ENCODE data around the gene DTNBP1.

DNA sequence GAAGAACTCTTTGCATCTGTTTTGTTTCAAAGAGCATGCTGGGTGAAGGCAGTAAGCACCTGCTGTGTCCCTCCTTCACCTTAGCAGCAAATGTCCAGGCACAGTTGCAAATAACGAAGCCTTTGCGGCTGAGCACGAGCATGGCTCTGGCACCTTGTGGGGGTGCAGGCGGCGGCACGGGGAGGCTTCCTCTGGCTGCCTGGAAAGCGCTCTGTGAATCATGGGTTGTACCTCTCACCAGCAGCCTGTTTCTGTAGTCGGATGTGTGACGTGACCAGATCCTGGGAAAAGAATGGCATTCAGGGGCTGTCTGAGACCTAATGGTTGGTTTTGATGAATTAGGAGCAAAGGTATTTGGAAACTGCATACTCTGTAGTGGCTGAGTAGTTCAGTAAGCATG lies 144.8 kb downstream of the DTNBP1 start:
- TF ChIP-seq KAT7 (CRISPR knock-in tag; IDR thresholded peaks at IDR 0.05; ENCODE audit: borderline replicate concordance) (no peak), POLR2AphosphoS5 (IDR thresholded peaks at IDR 0.05; ENCODE audit: low read depth, low read length) (no peak), TRAFD1 (CRISPR knock-in tag; IDR thresholded peaks at IDR 0.05; ENCODE audit: borderline replicate concordance) (no peak), IKZF1 (IDR thresholded peaks at IDR 0.05) (no peak), POLR2G (IDR thresholded peaks at IDR 0.05; ENCODE audit: low read depth, low read length) (no peak), ZNF616 (CRISPR knock-in tag; IDR thresholded peaks at IDR 0.05; ENCODE audit: low read depth) (no peak), ARID3A (IDR thresholded peaks at IDR 0.05; ENCODE audit: low read depth, low read length) (no peak), REPIN1 (CRISPR knock-in tag; IDR thresholded peaks at IDR 0.05; ENCODE audit: borderline replicate concordance, low read depth) (no peak), SALL2 (CRISPR knock-in tag; IDR thresholded peaks at IDR 0.05) (no peak)
- TF ChIP-seq, protein P1, sequence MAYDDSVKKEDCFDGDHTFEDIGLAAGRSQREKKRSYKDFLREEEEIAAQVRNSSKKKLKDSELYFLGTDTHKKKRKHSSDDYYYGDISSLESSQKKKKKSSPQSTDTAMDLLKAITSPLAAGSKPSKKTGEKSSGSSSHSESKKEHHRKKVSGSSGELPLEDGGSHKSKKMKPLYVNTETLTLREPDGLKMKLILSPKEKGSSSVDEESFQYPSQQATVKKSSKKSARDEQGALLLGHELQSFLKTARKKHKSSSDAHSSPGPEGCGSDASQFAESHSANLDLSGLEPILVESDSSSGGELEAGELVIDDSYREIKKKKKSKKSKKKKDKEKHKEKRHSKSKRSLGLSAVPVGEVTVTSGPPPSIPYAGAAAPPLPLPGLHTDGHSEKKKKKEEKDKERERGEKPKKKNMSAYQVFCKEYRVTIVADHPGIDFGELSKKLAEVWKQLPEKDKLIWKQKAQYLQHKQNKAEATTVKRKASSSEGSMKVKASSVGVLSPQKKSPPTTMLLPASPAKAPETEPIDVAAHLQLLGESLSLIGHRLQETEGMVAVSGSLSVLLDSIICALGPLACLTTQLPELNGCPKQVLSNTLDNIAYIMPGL (CRISPR knock-in tag; IDR thresholded peaks at IDR 0.05; ENCODE audit: borderline replicate concordance in 1 of 2, low read depth in 1 of 2): no peak

Data from HepG2 (cell line).